Adrenal gland (tissue), 12 donors: Measurements from ENCODE around the gene NCEH1. TPM values are rescaled to one million over a fixed set of nuclear protein-coding genes. Genes with fewer than 3 reads are reported as not detected.

Experiments
- DNase-seq, 7 donors: peaks; one replicate each; pipeline ENCODE4 v3.0.0-alpha.2; 2019 to 2020
- H3K27ac ChIP-seq, 5 donors: fragments of 200-600 bp; sonication (generic) in 4 of 5; 1 replicate in 3 of 5; 2 replicates in 2 of 5; pipeline versions ENCODE4 v1.5.1 to v1.8.0; 2016 to 2020; ENCODE audit warnings: mild to moderate bottlenecking in 1 of 5
- H3K27me3 ChIP-seq: fragments of 200-600 bp; 2 replicates; pipeline ENCODE4 v1.8.0; 2021
- H3K36me3 ChIP-seq, 2 donors: fragments of 200-600 bp; replicated peaks in 1 of 2; 1 replicate in 1 of 2; 2 replicates in 1 of 2; pipeline versions ENCODE4 v1.5.1 to v1.8.0; 2018 to 2022
- H3K4me1 ChIP-seq, 2 donors: fragments of 200-600 bp; replicated peaks in 1 of 2; 1 replicate in 1 of 2; 2 replicates in 1 of 2; pipeline versions ENCODE4 v1.5.1 to v1.8.0; 2018 to 2021
- H3K4me3 ChIP-seq, 4 donors: fragments of 200-600 bp; sonication (generic) in 3 of 4; one replicate each; pipeline ENCODE4 v1.5.1; 2016 to 2018
- H3K9me3 ChIP-seq, 3 donors: fragments of 200-600 bp; sonication (generic) in 1 of 3; replicated peaks in 1 of 3; 1 replicate in 2 of 3; 2 replicates in 1 of 3; pipeline versions ENCODE4 v1.5.1 to v1.8.0; 2016 to 2021
- POLR2A ChIP-seq, 2 donors: fragments of 450-650 bp; IDR thresholded peaks; one replicate each; pipeline ENCODE4 v1.6.1; 2017; ENCODE audit warnings: antibody characterized with exemption in 2 of 2, mild to moderate bottlenecking in 2 of 2, moderate library complexity in 1 of 2
- WGBS, 4 donors: extraction: QIAGEN DNeasy Blood & Tissue Kit in 2 of 4; methylation state at CpG; one replicate each; pipeline versions ENCODE4 v1.1.5 to v1.1.7; 2013 to 2017; 5-methylcytosine and 5-hydroxymethylcytosine counted together
- intact Hi-C, 2 donors: fragments of 100-400 bp; cut with DNase I; formaldehyde crosslinking; loops; one replicate each; pipeline versions ENCODE4 v1.14.1 to v1.15.0; 2022 to 2023
- polyA plus RNA-seq, 3 donors: library from polyadenylated mRNA; stranded (reverse); fragments of 200-250 nt in 2 of 3; fragments of 350-450 nt in 1 of 3; fragmentation: Illumina TruSeq in 1 of 3; extraction: RNeasy Lipid Tissue Mini Kit (QIAGEN cat#74804) in 1 of 3; gene quantifications; one replicate each; pipeline ENCODE4 v1.2.3, GENCODE V29; 2013 to 2014
- total RNA-seq, 9 donors: library from RNA; depleted of rRNA in 4 of 9; stranded (reverse); fragments of >200 nt in 4 of 9; fragments of 120-200 nt in 1 of 9; fragmentation: NEBNext Ultra II Directional in 1 of 9; extraction: Animal tissue kit (Norgen Biotek cat#: 25700) in 1 of 9; gene quantifications; one replicate each; pipeline versions ENCODE4 v1.1.0 to v1.2.4, GENCODE V29; 2013 to 2023
- TF ChIP-seq, protein P1 (sequence below), 6 experiments: fragments of 450-650 bp in 4 of 6; fragments of 200-600 bp in 2 of 6; sonication (generic) in 1 of 6; IDR thresholded peaks; 1 replicate in 5 of 6; 2 replicates in 1 of 6; pipeline versions ENCODE4 v1.5.1 to v1.8.0; 2016 to 2021; ENCODE audit warnings: antibody characterized with exemption in 6 of 6, mild to moderate bottlenecking in 2 of 6, moderate library complexity in 1 of 6
- donor health status: healthy with polysubstance abuse.
- donor health status: Bipolar disorder and iron deficiency.
- donor health status: DM: yes; HTN: yes; CAD: no.
- donor health status: DM: no; HTN: no; CAD: no.
- donor health status: DM: no; HTN: no; CAD: no.
- donor health status: DM: yes; HTN: yes; CAD: no.

Gene NCEH1
- total and polyA plus RNA-seq, 12 donors, result 5.8 to 55.3 (median 39.4) TPM

DNA sequence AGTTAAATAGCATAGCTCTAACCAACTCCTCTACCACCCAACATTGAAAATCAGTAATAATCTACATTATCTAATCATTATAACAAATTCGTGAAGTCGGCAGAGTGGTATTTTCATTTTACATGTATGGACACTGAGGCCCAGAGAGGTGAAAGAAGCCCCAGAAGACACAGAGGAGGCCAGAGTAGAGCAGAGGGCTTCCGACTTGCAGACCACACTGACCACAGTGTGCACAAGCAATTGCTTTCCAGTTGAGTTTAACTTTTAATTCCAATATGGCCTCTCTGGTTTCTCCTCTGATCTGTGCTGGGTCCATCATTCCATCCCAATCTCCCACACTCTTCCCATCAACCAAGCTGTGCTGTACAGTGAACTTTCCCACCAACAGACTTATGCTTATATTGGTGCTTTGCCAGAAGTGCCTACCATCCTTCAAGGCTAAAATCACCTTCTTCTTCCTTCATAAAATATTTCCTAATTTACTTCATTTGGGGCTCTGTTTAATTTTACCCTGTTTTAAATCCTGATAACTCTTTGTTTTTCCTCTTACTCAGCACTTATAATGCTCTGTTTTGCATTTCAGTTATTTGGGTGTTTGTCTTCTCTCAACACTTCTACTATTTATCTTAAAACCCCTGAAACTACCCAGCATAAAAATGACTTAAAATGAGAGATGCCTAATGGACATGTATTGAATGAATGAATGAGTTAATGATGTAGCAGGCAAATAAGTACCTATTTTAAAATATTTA, 105.8 kb downstream of the NCEH1 start:
- TF ChIP-seq POLR2A (IDR thresholded peaks at IDR 0.05), result no peak
- TF ChIP-seq, protein P1, sequence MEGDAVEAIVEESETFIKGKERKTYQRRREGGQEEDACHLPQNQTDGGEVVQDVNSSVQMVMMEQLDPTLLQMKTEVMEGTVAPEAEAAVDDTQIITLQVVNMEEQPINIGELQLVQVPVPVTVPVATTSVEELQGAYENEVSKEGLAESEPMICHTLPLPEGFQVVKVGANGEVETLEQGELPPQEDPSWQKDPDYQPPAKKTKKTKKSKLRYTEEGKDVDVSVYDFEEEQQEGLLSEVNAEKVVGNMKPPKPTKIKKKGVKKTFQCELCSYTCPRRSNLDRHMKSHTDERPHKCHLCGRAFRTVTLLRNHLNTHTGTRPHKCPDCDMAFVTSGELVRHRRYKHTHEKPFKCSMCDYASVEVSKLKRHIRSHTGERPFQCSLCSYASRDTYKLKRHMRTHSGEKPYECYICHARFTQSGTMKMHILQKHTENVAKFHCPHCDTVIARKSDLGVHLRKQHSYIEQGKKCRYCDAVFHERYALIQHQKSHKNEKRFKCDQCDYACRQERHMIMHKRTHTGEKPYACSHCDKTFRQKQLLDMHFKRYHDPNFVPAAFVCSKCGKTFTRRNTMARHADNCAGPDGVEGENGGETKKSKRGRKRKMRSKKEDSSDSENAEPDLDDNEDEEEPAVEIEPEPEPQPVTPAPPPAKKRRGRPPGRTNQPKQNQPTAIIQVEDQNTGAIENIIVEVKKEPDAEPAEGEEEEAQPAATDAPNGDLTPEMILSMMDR (IDR thresholded peaks at IDR 0.05), result no peak
- no peaks in the 10 kb centered on the region for H3K36me3 ChIP-seq
- H3K4me1 ChIP-seq, result peaks cover 0 to 7% of the 10 kb centered on the region in 2 donors
- no peak for DNase-seq
- intact Hi-C loops, result no loop called here
- no peaks in the 10 kb centered on the region for H3K9me3 ChIP-seq
- no peak overlapping the region for H3K4me3 ChIP-seq
- H3K27me3 ChIP-seq, result no peaks in the 10 kb centered on the region
- no peak overlapping the region for H3K27ac ChIP-seq
- WGBS, 4 donors, result 79 to 89% (median 88%) methylated on average over 3 of the region's 3 CpGs

DNA sequence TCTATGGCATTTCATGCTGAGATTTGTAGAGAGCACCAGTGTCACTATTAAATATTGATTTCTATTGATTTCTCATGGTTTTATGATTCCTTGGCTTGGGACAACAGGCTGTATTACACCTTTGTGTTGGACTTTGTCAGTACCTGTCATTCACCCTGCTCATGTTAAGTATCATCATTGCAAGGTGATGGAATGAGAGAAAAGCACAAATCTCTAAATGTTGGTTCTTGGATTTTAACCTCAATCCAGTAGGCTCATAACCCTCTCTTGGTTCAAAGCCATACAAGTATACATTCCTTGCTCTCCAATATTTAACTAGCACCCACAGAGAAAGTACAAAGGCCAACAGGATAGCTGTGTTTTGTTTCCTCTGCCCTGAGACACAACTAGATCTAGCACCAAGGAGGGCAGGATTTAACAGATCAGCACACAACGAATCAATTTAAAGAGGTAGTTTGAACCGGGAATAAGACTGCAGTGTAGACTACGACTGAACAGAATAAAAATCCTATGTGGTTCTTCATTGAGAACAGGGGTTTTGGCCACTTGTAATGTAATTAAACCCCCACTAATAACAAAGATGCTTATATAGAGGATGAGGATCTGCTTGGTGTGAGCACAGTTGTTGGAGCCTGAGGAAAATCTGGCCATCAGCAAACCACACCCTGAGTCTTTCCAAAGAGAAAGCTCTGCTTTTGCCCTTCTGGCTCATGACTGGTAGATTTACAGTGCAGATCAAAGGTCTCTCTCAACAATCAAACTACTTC, 109.6 kb downstream of the NCEH1 start:
- Histone ChIP-seq H3K4me1 (no peaks in the 10 kb centered on the region), H3K36me3 (no peaks in the 10 kb centered on the region), H3K27ac (no peak overlapping the region), H3K9me3 (no peaks in the 10 kb centered on the region), H3K27me3 (no peaks in the 10 kb centered on the region), H3K4me3 (no peak overlapping the region)
- intact Hi-C loops, result no loop called here
- 88 to 97% (median 91%) methylated on average over 3 of the region's 3 CpGs for WGBS, 4 donors
- no peak for TF ChIP-seq POLR2A (IDR thresholded peaks at IDR 0.05)
- no peak for DNase-seq

DNA sequence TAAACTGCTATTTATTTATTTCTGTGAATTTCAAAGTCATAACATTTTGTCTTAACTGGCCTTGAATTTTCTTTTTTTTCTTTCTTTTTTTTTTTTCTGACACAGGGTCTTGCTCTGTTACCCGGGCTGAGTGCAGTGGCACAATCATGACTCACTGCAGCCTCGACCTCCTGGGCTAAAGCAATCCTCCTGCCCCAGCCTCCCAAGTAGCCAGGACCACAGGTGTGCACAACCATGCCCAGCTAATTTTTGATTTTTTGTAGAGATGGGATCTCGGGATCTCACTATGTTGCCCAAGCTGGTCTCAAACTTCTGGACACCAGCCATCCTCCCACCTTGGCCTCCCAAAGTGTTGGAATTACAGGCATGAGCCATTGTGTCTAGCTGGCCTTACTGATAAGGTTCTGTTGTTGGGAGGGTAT, 110.2 kb downstream of the NCEH1 start:
- DNase-seq, result no peak
- WGBS, 4 donors, result 65 to 74% (median 70%) methylated on average over 3 of the region's 3 CpGs
- no peaks in the 10 kb centered on the region for H3K27me3 ChIP-seq
- no peak overlapping the region for H3K4me3 ChIP-seq
- no peaks in the 10 kb centered on the region for H3K9me3 ChIP-seq
- no peaks in the 10 kb centered on the region for H3K36me3 ChIP-seq
- H3K27ac ChIP-seq, result no peak overlapping the region
- H3K4me1 ChIP-seq, result peaks cover 3% of the 10 kb centered on the region in 2 donors
- TF ChIP-seq, protein P1 (IDR thresholded peaks at IDR 0.05), result no peak
- TF ChIP-seq POLR2A (IDR thresholded peaks at IDR 0.05), result no peak
- intact Hi-C loops, result no loop called here

DNA sequence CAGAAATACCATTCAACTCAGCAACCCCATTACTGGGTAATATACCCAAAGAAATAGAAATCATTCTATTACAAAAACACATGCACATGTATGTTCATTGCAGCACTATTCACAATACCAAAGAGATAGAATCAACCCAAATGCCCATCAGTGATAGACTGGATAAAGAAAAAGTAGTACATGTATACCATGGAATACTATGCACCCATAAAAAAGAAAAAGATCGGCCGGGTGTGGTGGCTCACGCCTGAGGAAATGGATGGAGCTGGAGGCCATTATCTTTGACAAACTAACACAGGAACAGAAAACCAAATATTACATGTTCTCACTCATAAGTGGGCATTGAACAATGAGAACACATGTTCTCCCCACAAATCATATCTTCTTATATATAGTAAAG, 112.0 kb downstream of the NCEH1 start:
- H3K9me3 ChIP-seq, result no peaks in the 10 kb centered on the region
- H3K27ac ChIP-seq, result no peak overlapping the region
- no peak for TF ChIP-seq POLR2A (IDR thresholded peaks at IDR 0.05)
- TF ChIP-seq, protein P1 (IDR thresholded peaks at IDR 0.05), result no peak
- WGBS, 4 donors, result 95 to 99% (median 98%) methylated on average over 3 of the region's 3 CpGs
- intact Hi-C loops, result loop anchor here (5.0 to 10.0 kb wide), 3 partner anchors 84 to 114 kb away; no protein-coding TSS in a partner anchor
- H3K27me3 ChIP-seq, result no peaks in the 10 kb centered on the region
- H3K36me3 ChIP-seq, result no peaks in the 10 kb centered on the region
- no peak overlapping the region for H3K4me3 ChIP-seq
- peaks cover 14 to 18% of the 10 kb centered on the region in 2 donors for H3K4me1 ChIP-seq
- DNase-seq, result no peak
